ENCODE results near the gene GTF2H1. TPM values are rescaled to one million over a fixed set of nuclear protein-coding genes. Genes with fewer than 3 reads are reported as not detected.
A peak's percentile ranks its signal among the peaks of the same experiment; 100 is the strongest.

GTF2H1 gene
- total and polyA plus RNA-seq, 9 of the 15 experiments (the other 6 are each of a cell fraction or from before 2014, with no cell fraction given): 56.9 to 126 (median 92.1) TPM

DNA sequence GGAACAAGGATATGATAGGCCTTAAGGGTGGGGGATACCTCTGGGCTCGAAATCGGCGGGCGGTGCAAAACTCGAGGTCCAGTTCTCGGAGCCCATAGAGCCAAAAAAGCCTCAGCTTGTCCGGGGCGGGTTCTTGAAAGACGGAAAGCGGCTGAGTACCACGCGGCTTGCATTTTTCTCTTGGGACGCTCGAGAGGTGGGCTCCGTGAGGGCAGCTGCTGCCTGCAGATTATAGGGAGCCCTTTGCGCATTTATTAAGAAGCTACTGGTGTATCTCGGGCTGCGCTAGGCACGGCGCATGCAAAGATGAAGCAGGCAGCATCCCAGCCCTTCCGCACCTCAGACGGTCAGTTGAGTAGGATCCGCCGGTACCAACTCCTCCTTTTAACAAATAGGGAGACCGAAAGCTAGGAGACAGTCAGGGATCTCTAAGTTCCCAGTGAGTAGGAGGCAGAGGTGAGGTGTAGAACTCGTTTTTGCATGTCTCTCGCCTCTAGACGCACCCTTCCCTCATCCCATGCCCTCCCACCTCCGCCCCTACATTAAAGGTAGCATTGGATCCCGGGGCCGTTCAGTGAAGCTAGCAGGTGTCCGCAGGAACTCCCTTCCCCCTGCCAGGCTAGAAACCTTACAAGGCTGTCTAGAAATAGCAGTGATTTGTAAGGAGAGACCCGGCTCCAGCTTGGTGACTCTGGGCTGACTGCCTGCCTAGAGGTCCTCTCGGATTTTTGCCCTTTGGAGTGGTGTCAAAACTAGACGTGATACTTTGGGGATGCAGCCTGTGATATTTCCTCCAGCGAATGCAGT lies 72.8 kb downstream of the GTF2H1 start (continued):
- TF ChIP-seq ZC3H4 (CRISPR knock-in tag; IDR thresholded peaks at IDR 0.05; ENCODE audit: borderline replicate concordance) (peak; percentile 75; the same call in 1 of the 2 replicates), CBX1 (IDR thresholded peaks at IDR 0.05; ENCODE audit: low read depth) (no peak), ZFP91 (CRISPR knock-in tag; IDR thresholded peaks at IDR 0.05) (no peak), ZFP36 (IDR thresholded peaks at IDR 0.05; ENCODE audit: low read depth, low read length, partially characterized antibody) (no peak), AFF1 (IDR thresholded peaks at IDR 0.05; ENCODE audit: low read depth in 1 of 2, partially characterized antibody in 2 of 2) (no peak), MNT (conservative IDR thresholded peaks at IDR 0.05) (no peak), KHSRP (IDR thresholded peaks at IDR 0.05) (no peak)

Measured in K562 (cell line).